B cell (primary cell): ENCODE results near the gene CDK4. TPM values are rescaled to one million over a fixed set of nuclear protein-coding genes. Genes with fewer than 3 reads are reported as not detected.

Experiments used
- ATAC-seq: fragments of 200-7000 bp; cut with Tn5 transposase; one replicate; pipeline ENCODE4 v1.10.0; 2021; ENCODE audit warnings: low read depth, mild to moderate bottlenecking, moderate number of reproducible peaks, moderate library complexity
- CTCF ChIA-PET: fragments of 350-600 bp; sonication (Branson Sonifier 250); formaldehyde crosslinking; loops from one replicate; lab custom pipeline; 2021; ENCODE audit warnings: antibody characterized with exemption, inconsistent platforms; lab: Charles Lee
- POLR2A ChIA-PET: fragments of 350-600 bp; sonication (Branson Sonifier 250); formaldehyde crosslinking; loops from one replicate; lab custom pipeline; 2021; ENCODE audit warnings: antibody characterized with exemption; lab: Charles Lee
- DNase-seq: peaks from one replicate; pipeline ENCODE4 v3.0.0; 2013
- H2AFZ ChIP-seq: 2 replicates; pipeline ENCODE4 v1.6.1; 2012; ENCODE audit warnings: mild to moderate bottlenecking, low read depth, low read length; ENCODE audit not compliant: insufficient read depth, poor library complexity, severe bottlenecking
- H3K27ac ChIP-seq, 2 donors: 1 replicate in 1 of 2; 2 replicates in 1 of 2; pipeline ENCODE4 v1.5.1; 2012 to 2013; ENCODE audit warnings: low read length in 2 of 2, mild to moderate bottlenecking in 2 of 2, moderate library complexity in 1 of 2
- H3K27me3 ChIP-seq, 4 experiments: fragments of 200-600 bp in 1 of 4; sonication (generic) in 1 of 4; replicated peaks in 1 of 4; 1 replicate in 2 of 4; 2 replicates in 2 of 4; pipeline versions ENCODE4 v1.6.1 to v1.7.0; 2013 to 2016; ENCODE audit warnings: low read length in 3 of 4, mild to moderate bottlenecking in 2 of 4, mixed read lengths in 1 of 4, moderate library complexity in 1 of 4; ENCODE audit not compliant: insufficient read depth in 4 of 4, control insufficient read depth in 3 of 4; ENCODE audit errors: control extremely low read depth in 1 of 4
- H3K36me3 ChIP-seq, 2 experiments: replicated peaks in 1 of 2; 1 replicate in 1 of 2; 2 replicates in 1 of 2; pipeline versions ENCODE4 v1.6.1 to v1.7.1; 2013; ENCODE audit warnings: low read length in 1 of 2; ENCODE audit not compliant: insufficient read depth in 2 of 2, control insufficient read depth in 1 of 2; ENCODE audit errors: control extremely low read depth in 1 of 2, extremely low read depth in 1 of 2
- H3K4me1 ChIP-seq, 2 donors: fragments of 200-600 bp in 1 of 2; sonication (generic) in 1 of 2; 1 replicate in 1 of 2; 2 replicates in 1 of 2; pipeline versions ENCODE4 v1.5.1 to v1.6.1; 2013 to 2017; ENCODE audit warnings: low read length in 2 of 2; ENCODE audit not compliant: control insufficient read depth in 2 of 2, insufficient read depth in 2 of 2
- H3K4me2 ChIP-seq: replicated peaks from 2 replicates; pipeline ENCODE3; 2012; ENCODE audit warnings: mild to moderate bottlenecking, low read depth, low read length; ENCODE audit not compliant: poor library complexity, severe bottlenecking
- H3K4me3 ChIP-seq, 5 experiments: fragments of 200-600 bp in 1 of 5; sonication (generic) in 1 of 5; 1 replicate in 3 of 5; 2 replicates in 2 of 5; pipeline versions ENCODE4 v1.5.1 to v1.7.0; 2011 to 2016; ENCODE audit warnings: low read length in 4 of 5, mild to moderate bottlenecking in 4 of 5, low read depth in 2 of 5, control low read depth in 1 of 5, moderate library complexity in 1 of 5; ENCODE audit not compliant: insufficient read depth in 1 of 5; ENCODE audit errors: control extremely low read depth in 1 of 5, extremely low read depth in 1 of 5
- H3K79me2 ChIP-seq: fragments of 200-600 bp; sonication (generic); one replicate; pipeline ENCODE4 v1.6.0; 2016; ENCODE audit warnings: low read length; ENCODE audit not compliant: control insufficient read depth, insufficient read depth
- H3K9ac ChIP-seq: fragments of 200-600 bp; sonication (generic); 2 replicates; pipeline ENCODE4 v1.6.1; 2017; ENCODE audit warnings: mild to moderate bottlenecking, low read length, moderate library complexity
- H3K9me3 ChIP-seq, 3 donors: one replicate each; pipeline versions ENCODE4 v1.6.1 to v1.7.1; 2013; ENCODE audit warnings: low read length in 2 of 3; ENCODE audit not compliant: control insufficient read depth in 2 of 3, insufficient read depth in 1 of 3; ENCODE audit errors: control extremely low read depth in 1 of 3
- H4K20me1 ChIP-seq: 2 replicates; pipeline ENCODE4 v1.6.0; 2012; ENCODE audit warnings: mild to moderate bottlenecking, low read length; ENCODE audit not compliant: insufficient read depth, control insufficient read depth, poor library complexity, severe bottlenecking
- H3K27ac Mint-ChIP-seq: one replicate; pipeline ENCODE4 v1.8.0; 2021; ENCODE audit warnings: mixed read lengths
- H3K27me3 Mint-ChIP-seq: one replicate; pipeline ENCODE4 v1.8.0; 2021; ENCODE audit warnings: mixed read lengths
- H3K4me1 Mint-ChIP-seq: one replicate; pipeline ENCODE4 v1.8.0; 2021; ENCODE audit warnings: mixed read lengths
- H3K4me3 Mint-ChIP-seq: one replicate; pipeline ENCODE4 v1.8.0; 2021; ENCODE audit warnings: mixed read lengths
- H3K9me3 Mint-ChIP-seq: one replicate; pipeline ENCODE4 v1.8.0; 2022; ENCODE audit warnings: mixed read lengths; ENCODE audit not compliant: insufficient read depth
- EZH2 ChIP-seq: IDR thresholded peaks from 2 replicates; pipeline ENCODE4 v1.6.1; 2012; ENCODE audit warnings: borderline replicate concordance, low read depth, mild to moderate bottlenecking, moderate library complexity, low read length; ENCODE audit not compliant: insufficient read depth, poor library complexity, severe bottlenecking
- WGBS: methylation state at CpG from one replicate; pipeline ENCODE4 v1.1.5; 2013; ENCODE audit warnings: missing lambda C conversion rate; ENCODE audit not compliant: insufficient coverage; 5-methylcytosine and 5-hydroxymethylcytosine counted together
- intact Hi-C: fragments of 100-400 bp; cut with micrococcal nuclease; formaldehyde crosslinking; loops from one replicate; pipeline ENCODE4 v1.10.0; 2022
- polyA plus RNA-seq: library from polyadenylated mRNA; depleted of rRNA; stranded (reverse); fragments of >200 nt; gene quantifications from 2 replicates; pipeline ENCODE4 v1.2.3, GENCODE V29; 2012
- total RNA-seq, 2 donors: library from RNA; stranded (reverse); fragments of 120-200 nt in 1 of 2; gene quantifications; 1 replicate in 1 of 2; 2 replicates in 1 of 2; pipeline versions ENCODE4 v1.2.3 to v1.2.4, GENCODE V29; 2013 to 2022
- TF ChIP-seq, protein P1 (sequence below): fragments of 200-600 bp; IDR thresholded peaks from one replicate; pipeline ENCODE4 v1.8.0; 2022; ENCODE audit warnings: antibody characterized with exemption, mild to moderate bottlenecking

CDK4 gene
- total and polyA plus RNA-seq, 2 donors (not counting 1 experiment from before 2014, with no cell fraction given), result 34.8 to 44.6 TPM

- no peak overlapping the region for H3K27ac ChIP-seq
- Mint-ChIP-seq H3K4me3 (no peak overlapping the region), H3K27ac (no peak overlapping the region), H3K4me1 (peaks cover 10% of the 10 kb centered on the region), H3K9me3 (no peaks in the 10 kb centered on the region), H3K27me3 (no peaks in the 10 kb centered on the region)
- no peak overlapping the region for H3K4me2 ChIP-seq
- ChIA-PET POLR2A (no interaction called here), CTCF (no interaction called here)
- no peak overlapping the region for H3K4me3 ChIP-seq
- H2AFZ ChIP-seq, result no peak overlapping the region
- no peak overlapping the region for H3K9ac ChIP-seq
- H3K4me1 ChIP-seq, result peaks cover 6 to 8% of the 10 kb centered on the region in 2 donors
- ATAC-seq (no peak), DNase-seq (no peak)
- H3K27me3 ChIP-seq, result no peaks in the 10 kb centered on the region
- WGBS, result 100% methylated on average over 2 of the region's 4 CpGs
- peaks cover 25% of the 10 kb centered on the region for H3K79me2 ChIP-seq
- peaks cover 0 to 70% of the 10 kb centered on the region in 2 experiments for H3K36me3 ChIP-seq
- peaks cover 42% of the 10 kb centered on the region for H4K20me1 ChIP-seq
- H3K9me3 ChIP-seq, result no peaks in the 10 kb centered on the region
- intact Hi-C loops, result no loop called here
- no peak for TF ChIP-seq EZH2
- TF ChIP-seq, protein P1, sequence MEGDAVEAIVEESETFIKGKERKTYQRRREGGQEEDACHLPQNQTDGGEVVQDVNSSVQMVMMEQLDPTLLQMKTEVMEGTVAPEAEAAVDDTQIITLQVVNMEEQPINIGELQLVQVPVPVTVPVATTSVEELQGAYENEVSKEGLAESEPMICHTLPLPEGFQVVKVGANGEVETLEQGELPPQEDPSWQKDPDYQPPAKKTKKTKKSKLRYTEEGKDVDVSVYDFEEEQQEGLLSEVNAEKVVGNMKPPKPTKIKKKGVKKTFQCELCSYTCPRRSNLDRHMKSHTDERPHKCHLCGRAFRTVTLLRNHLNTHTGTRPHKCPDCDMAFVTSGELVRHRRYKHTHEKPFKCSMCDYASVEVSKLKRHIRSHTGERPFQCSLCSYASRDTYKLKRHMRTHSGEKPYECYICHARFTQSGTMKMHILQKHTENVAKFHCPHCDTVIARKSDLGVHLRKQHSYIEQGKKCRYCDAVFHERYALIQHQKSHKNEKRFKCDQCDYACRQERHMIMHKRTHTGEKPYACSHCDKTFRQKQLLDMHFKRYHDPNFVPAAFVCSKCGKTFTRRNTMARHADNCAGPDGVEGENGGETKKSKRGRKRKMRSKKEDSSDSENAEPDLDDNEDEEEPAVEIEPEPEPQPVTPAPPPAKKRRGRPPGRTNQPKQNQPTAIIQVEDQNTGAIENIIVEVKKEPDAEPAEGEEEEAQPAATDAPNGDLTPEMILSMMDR, result no peak
These were observed 17.5 kb downstream of the CDK4 start for GRCh38 chr12:57734591-57734990.

DNA sequence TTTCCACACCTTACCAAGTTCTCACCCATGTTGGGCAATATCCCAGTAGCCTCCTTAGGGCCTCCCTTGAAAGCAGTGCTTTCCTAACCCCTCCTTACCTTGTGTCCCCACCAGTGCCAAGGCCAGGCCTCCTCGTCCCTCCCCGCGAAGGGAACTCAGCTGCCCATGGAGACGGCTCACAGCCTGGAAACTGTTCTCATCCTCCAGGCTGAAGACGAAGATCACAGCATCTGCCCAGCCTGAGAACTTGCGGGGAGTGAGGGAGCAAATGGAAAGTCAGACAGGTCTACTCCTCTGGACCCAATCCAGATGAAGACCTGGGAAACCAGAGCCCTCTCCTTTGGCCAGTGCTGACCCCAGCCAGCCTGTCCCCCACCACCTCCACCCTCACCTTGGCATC is 18.2 kb downstream of the CDK4 start:
- Mint-ChIP-seq H3K4me1 (peaks cover 3% of the 10 kb centered on the region), H3K27ac (no peak overlapping the region), H3K9me3 (no peaks in the 10 kb centered on the region), H3K27me3 (no peaks in the 10 kb centered on the region), H3K4me3 (no peak overlapping the region)
- Histone ChIP-seq H2AFZ (no peak overlapping the region), H3K79me2 (peaks cover 18% of the 10 kb centered on the region), H3K4me2 (no peak overlapping the region), H4K20me1 (peaks cover 36% of the 10 kb centered on the region), H3K4me3 (no peak overlapping the region), H3K27me3 (no peaks in the 10 kb centered on the region), H3K4me1 (peaks cover 0 to under 1% of the 10 kb centered on the region in 2 donors), H3K9ac (no peak overlapping the region), H3K36me3 (peaks cover 0 to 68% of the 10 kb centered on the region in 2 experiments), H3K27ac (no peak overlapping the region), H3K9me3 (no peaks in the 10 kb centered on the region)
- ATAC-seq (no peak), DNase-seq (no peak)
- POLR2A ChIA-PET, result no interaction called here
- CTCF ChIA-PET, result no interaction called here
- WGBS, result 96% methylated on average over 6 of the region's 6 CpGs
- TF ChIP-seq EZH2, result no peak
- TF ChIP-seq, protein P1, result no peak
- intact Hi-C loops, result no loop called here
